OCI-M2 (cell line): ENCODE results near the gene AFF3.

Experiments used
- DNase-seq: peaks from one replicate; lab custom pipeline; 2025; ENCODE audit not compliant: unreplicated experiment; lab: John Stamatoyannopoulos, UW

The AFF3 gene

GRCh38 chr2:99808361-99809200 lies 333.8 kb downstream of the AFF3 start:
- no peak for DNase-seq

GRCh38 chr2:99806758-99807157 lies 335.6 kb downstream of the AFF3 start:
- DNase-seq: no peak

GRCh38 chr2:99805930-99806476 lies 336.4 kb downstream of the AFF3 start:
- DNase-seq: no peak

GRCh38 chr2:99803846-99804245 lies 338.5 kb downstream of the AFF3 start:
- DNase-seq: no peak

GRCh38 chr2:99802734-99803133 lies 339.7 kb downstream of the AFF3 start:
- DNase-seq: no peak

- DNase-seq: no peak
Measured at GRCh38 chr2:99801327-99801901, 341.0 kb downstream of the AFF3 start.

- DNase-seq: no peak
Measured at GRCh38 chr2:99797475-99797874, 344.9 kb downstream of the AFF3 start.

- DNase-seq: no peak
Measured at GRCh38 chr2:99794414-99794813, 348.0 kb downstream of the AFF3 start.

- no peak for DNase-seq
Measured at GRCh38 chr2:99793022-99793421, 349.4 kb downstream of the AFF3 start.

GRCh38 chr2:99789849-99790248 lies 352.5 kb downstream of the AFF3 start:
- DNase-seq: no peak

GRCh38 chr2:99787769-99788382 lies 354.5 kb downstream of the AFF3 start:
- DNase-seq: no peak

- DNase-seq: no peak
Measured at GRCh38 chr2:99786636-99787390, 355.6 kb downstream of the AFF3 start.

GRCh38 chr2:99784946-99785345 lies 357.4 kb downstream of the AFF3 start:
- DNase-seq: no peak

GRCh38 chr2:99784282-99784681 lies 358.1 kb downstream of the AFF3 start:
- no peak for DNase-seq

GRCh38 chr2:99780276-99780675 lies 362.1 kb downstream of the AFF3 start:
- DNase-seq: no peak

- DNase-seq: no peak
Measured at GRCh38 chr2:99779276-99779675, 363.1 kb downstream of the AFF3 start.

GRCh38 chr2:99777656-99778290 lies 364.6 kb downstream of the AFF3 start:
- no peak for DNase-seq

- no peak for DNase-seq
Measured at GRCh38 chr2:99776906-99777646, 365.3 kb downstream of the AFF3 start.

GRCh38 chr2:99776206-99776905 lies 366.0 kb downstream of the AFF3 start:
- no peak for DNase-seq
